ENCODE measurements around the gene REC8.
A peak's percentile ranks its signal among the peaks of the same experiment; 100 is the strongest.

Gene REC8

DNA sequence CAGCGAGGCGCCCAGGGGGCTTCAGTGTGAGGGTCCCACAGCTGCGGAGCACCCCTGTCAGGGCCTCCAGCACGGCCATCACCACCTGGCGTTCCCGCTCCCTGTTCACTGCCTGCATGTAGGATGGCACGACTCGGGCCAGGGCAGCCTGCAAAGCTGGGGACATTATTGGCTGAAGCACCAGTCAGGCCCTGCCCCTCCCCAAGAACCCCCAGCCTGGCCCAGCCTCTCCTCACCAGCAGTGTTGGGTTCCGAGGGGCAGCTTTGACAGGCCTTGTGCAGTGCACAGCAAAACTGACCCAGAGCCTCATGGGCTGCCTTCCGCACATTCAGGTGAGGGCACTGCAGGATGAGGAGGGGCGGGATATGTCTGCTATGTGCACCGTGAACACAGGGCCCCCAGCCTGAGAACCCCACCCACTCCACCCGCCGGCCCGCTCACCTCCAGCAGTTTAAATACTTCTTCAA, 11.2 kb downstream of the REC8 start:
- H3K27ac ChIP-seq: no peak overlapping the region
- TF ChIP-seq, protein P1, sequence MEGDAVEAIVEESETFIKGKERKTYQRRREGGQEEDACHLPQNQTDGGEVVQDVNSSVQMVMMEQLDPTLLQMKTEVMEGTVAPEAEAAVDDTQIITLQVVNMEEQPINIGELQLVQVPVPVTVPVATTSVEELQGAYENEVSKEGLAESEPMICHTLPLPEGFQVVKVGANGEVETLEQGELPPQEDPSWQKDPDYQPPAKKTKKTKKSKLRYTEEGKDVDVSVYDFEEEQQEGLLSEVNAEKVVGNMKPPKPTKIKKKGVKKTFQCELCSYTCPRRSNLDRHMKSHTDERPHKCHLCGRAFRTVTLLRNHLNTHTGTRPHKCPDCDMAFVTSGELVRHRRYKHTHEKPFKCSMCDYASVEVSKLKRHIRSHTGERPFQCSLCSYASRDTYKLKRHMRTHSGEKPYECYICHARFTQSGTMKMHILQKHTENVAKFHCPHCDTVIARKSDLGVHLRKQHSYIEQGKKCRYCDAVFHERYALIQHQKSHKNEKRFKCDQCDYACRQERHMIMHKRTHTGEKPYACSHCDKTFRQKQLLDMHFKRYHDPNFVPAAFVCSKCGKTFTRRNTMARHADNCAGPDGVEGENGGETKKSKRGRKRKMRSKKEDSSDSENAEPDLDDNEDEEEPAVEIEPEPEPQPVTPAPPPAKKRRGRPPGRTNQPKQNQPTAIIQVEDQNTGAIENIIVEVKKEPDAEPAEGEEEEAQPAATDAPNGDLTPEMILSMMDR (conservative IDR thresholded peaks at IDR 0.05): no peak

- TF ChIP-seq, protein P1 (conservative IDR thresholded peaks at IDR 0.05): no peak
- no peak overlapping the region for H3K27ac ChIP-seq
Measured at GRCh38 chr14:24184104-24184970, 12.5 kb downstream of the REC8 start.

GRCh38 chr14:24185026-24185425, 13.1 kb downstream of the REC8 start:
- no peak overlapping the region for H3K27ac ChIP-seq
- TF ChIP-seq, protein P1 (conservative IDR thresholded peaks at IDR 0.05): no peak

DNA sequence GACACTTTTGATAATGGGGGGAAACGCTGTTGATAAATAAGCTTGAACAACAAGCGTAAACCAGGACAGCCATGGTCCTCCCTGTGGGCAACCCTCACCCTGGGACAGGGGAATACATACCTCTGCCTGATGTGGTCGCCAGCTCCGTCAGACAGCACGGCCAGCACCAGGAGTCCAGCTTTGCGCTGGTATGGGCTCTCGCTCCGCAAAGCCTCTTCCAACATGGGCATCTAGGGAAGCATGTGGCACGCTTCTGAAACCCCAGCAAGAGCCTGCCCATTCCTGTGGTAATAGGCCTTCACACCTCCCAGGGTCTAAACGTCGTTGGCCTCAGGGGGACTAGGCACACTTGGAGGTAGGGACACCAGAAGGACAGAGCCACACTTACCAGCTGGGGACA, 13.9 kb downstream of the REC8 start:
- TF ChIP-seq, protein P1 (conservative IDR thresholded peaks at IDR 0.05): no peak
- H3K27ac ChIP-seq: no peak overlapping the region

GRCh38 chr14:24186831-24187538, 15.1 kb downstream of the REC8 start:
- TF ChIP-seq, protein P1 (conservative IDR thresholded peaks at IDR 0.05): no peak

GRCh38 chr14:24187539-24187915, 15.6 kb downstream of the REC8 start:
- peak overlapping the region; percentile 90 for H3K27ac ChIP-seq
- TF ChIP-seq, protein P1 (conservative IDR thresholded peaks at IDR 0.05): no peak

More at GRCh38 chr14:24186831-24187538, 15.1 kb downstream of the REC8 start:
- H3K27ac ChIP-seq: peak overlapping the region; percentile 90

All from VCaP (cell line).